HepG2 (cell line): Measurements from ENCODE around the gene PAMR1. TPM values are rescaled to one million over a fixed set of nuclear protein-coding genes. Genes with fewer than 3 reads are reported as not detected.

Experiments used
- ATAC-seq: fragments of 200-7000 bp; cut with Tn5 transposase; 3 replicates; pipeline ENCODE4 v1.9.1; 2020; ENCODE audit warnings: mild to moderate bottlenecking, moderate library complexity
- BruUV-seq: library from RNA; stranded (reverse); fragments of 400-500 nt; replicated peaks from 2 replicates; lab custom pipeline; 2021; lab: Mats Ljungman, UMichigan
- CTCF ChIA-PET: fragments of 300-600 bp; formaldehyde crosslinking; extraction: SDS; loops from one replicate; lab custom pipeline; 2021; ENCODE audit warnings: low total read pairs, inconsistent platforms, low intra/inter-chr PET ratio; lab: Yijun Ruan, JAX
- POLR2A ChIA-PET: fragments of 350-600 bp; sonication (Branson Sonifier 250); formaldehyde crosslinking; loops from one replicate; lab custom pipeline; 2020; ENCODE audit warnings: antibody characterized with exemption, inconsistent platforms; lab: Yijun Ruan, JAX
- DNase-seq: peaks from one replicate; pipeline ENCODE4 v3.0.0-alpha.2; 2015; ENCODE audit warnings: low spot score
- FAIRE-seq: peaks from 3 replicates; lab custom pipeline; 2011; peaks lifted over from hg19 to GRCh38; lab: Jason Lieb, UNC
- H2AFZ ChIP-seq: one replicate; pipeline ENCODE4 v1.6.1; 2011; ENCODE audit warnings: low read length, inconsistent platforms
- H3K27ac ChIP-seq: fragments of 300-600 bp; 3 replicates; pipeline ENCODE4 v1.8.0; 2011; ENCODE audit warnings: mixed run types, mild to moderate bottlenecking, mixed read lengths, low read length, inconsistent platforms; ENCODE audit not compliant: insufficient read depth; ENCODE audit errors: extremely low read length
- H3K27me3 ChIP-seq, 2 experiments: fragments of 200-600 bp in 1 of 2; 2 replicates in 1 of 2; 3 replicates in 1 of 2; pipeline versions ENCODE4 v1.6.0 to v1.8.0; 2011; ENCODE audit warnings: low read length in 2 of 2, mild to moderate bottlenecking in 2 of 2, moderate library complexity in 2 of 2, inconsistent platforms in 1 of 2; ENCODE audit not compliant: insufficient read depth in 2 of 2, control insufficient read depth in 1 of 2
- H3K36me3 ChIP-seq, 2 experiments: fragments of 200-600 bp in 1 of 2; replicated peaks in 1 of 2; 2 replicates in 1 of 2; 3 replicates in 1 of 2; pipeline versions ENCODE4 v1.5.1 to v1.8.0; 2011; ENCODE audit warnings: low read length in 2 of 2, inconsistent platforms in 1 of 2; ENCODE audit not compliant: insufficient read depth in 2 of 2, control insufficient read depth in 1 of 2
- H3K4me1 ChIP-seq: 2 replicates; pipeline ENCODE4 v1.5.1; 2012; ENCODE audit warnings: low read length, inconsistent platforms; ENCODE audit not compliant: insufficient read depth
- H3K4me2 ChIP-seq: 2 replicates; pipeline ENCODE4 v1.6.0; 2011; ENCODE audit warnings: low read depth, low read length, inconsistent platforms
- H3K4me3 ChIP-seq, 3 experiments: fragments of 200-600 bp in 1 of 3; sonication (generic), shearing (Covaris generic) in 1 of 3; replicated peaks in 1 of 3; 2 replicates each; pipeline ENCODE4 v1.5.1; 2011 to 2016; ENCODE audit warnings: low read length in 3 of 3, inconsistent platforms in 2 of 3, low read depth in 2 of 3, mild to moderate bottlenecking in 2 of 3, control low read depth in 1 of 3, mixed read lengths in 1 of 3; ENCODE audit not compliant: insufficient read depth in 1 of 3
- H3K79me2 ChIP-seq: one replicate; pipeline ENCODE4 v1.6.1; 2011; ENCODE audit warnings: low read length, inconsistent platforms; ENCODE audit not compliant: insufficient read depth
- H3K9ac ChIP-seq: 2 replicates; pipeline ENCODE4 v1.6.0; 2011; ENCODE audit warnings: mild to moderate bottlenecking, low read depth, low read length, inconsistent platforms; ENCODE audit not compliant: insufficient read depth
- H3K9me3 ChIP-seq: 2 replicates; pipeline ENCODE4 v1.5.1; 2012; ENCODE audit warnings: mild to moderate bottlenecking, low read length
- H4K20me1 ChIP-seq: 2 replicates; pipeline ENCODE4 v1.6.0; 2011; ENCODE audit warnings: inconsistent platforms, mild to moderate bottlenecking, low read length, moderate library complexity; ENCODE audit not compliant: insufficient read depth
- DR1 ChIP-seq: sonication (generic); formaldehyde crosslinking; IDR thresholded peaks from 2 replicates; pipeline ENCODE4 v1.8.0; 2021; ENCODE audit warnings: mild to moderate bottlenecking, missing genetic modification reagents, inconsistent platforms
- HDAC1 ChIP-seq: sonication (generic); formaldehyde crosslinking; IDR thresholded peaks from 2 replicates; pipeline ENCODE4 v1.5.1; 2020; ENCODE audit warnings: mild to moderate bottlenecking, missing genetic modification reagents
- MIER3 ChIP-seq: IDR thresholded peaks from 2 replicates; pipeline ENCODE4 v1.6.1; 2016; ENCODE audit warnings: missing compliant biosample characterization, borderline replicate concordance
- NFIC ChIP-seq: IDR thresholded peaks from 2 replicates; pipeline ENCODE4 v1.6.1; 2012; ENCODE audit warnings: mild to moderate bottlenecking, low read length, inconsistent platforms
- SALL2 ChIP-seq: sonication (generic); formaldehyde crosslinking; IDR thresholded peaks from 2 replicates; pipeline ENCODE4 v1.8.1; 2023; ENCODE audit warnings: mild to moderate bottlenecking, missing genetic modification reagents, inconsistent platforms
- SRSF1 ChIP-seq: fragments of 200-400 bp; formaldehyde crosslinking; optimal IDR thresholded peaks from 2 replicates; pipeline ENCODE3; 2017; ENCODE audit warnings: mild to moderate bottlenecking, low read depth, low read length, moderate library complexity
- STAT5B ChIP-seq: sonication (generic); formaldehyde crosslinking; IDR thresholded peaks from 2 replicates; pipeline ENCODE4 v1.4.0; 2020; ENCODE audit warnings: missing genetic modification reagents
- ZNF33A ChIP-seq: sonication (generic); formaldehyde crosslinking; IDR thresholded peaks from 2 replicates; pipeline ENCODE4 v1.5.1; 2020; ENCODE audit warnings: missing genetic modification reagents, mild to moderate bottlenecking, moderate library complexity, borderline replicate concordance
- ZNF343 ChIP-seq: sonication (generic); formaldehyde crosslinking; IDR thresholded peaks from 2 replicates; pipeline ENCODE4 v1.4.0; 2020; ENCODE audit warnings: mild to moderate bottlenecking, missing genetic modification reagents
- ZNF549 ChIP-seq: sonication (generic); formaldehyde crosslinking; IDR thresholded peaks from 2 replicates; pipeline ENCODE4 v1.5.0; 2020; ENCODE audit warnings: missing genetic modification reagents
- ZNF7 ChIP-seq: IDR thresholded peaks from 2 replicates; pipeline ENCODE4 v1.6.1; 2016; ENCODE audit warnings: missing biosample characterization, missing genetic modification reagents
- WGBS: methylation state at CpG from one replicate; pipeline ENCODE4 v1.1.6; 2017; ENCODE audit warnings: low lambda C conversion rate; 5-methylcytosine and 5-hydroxymethylcytosine counted together
- in situ Hi-C: cut with HindIII; loops from 2 replicates; pipeline ENCODE4 v1.10.0; 2017; ENCODE audit warnings: low pct_unique_long_range_greater_than_20kb; ENCODE audit not compliant: extremely low pct_ligation_motif_present
- intact Hi-C: fragments of 100-400 bp; cut with micrococcal nuclease; formaldehyde crosslinking; loops from one replicate; pipeline ENCODE4 v1.10.0; 2022; ENCODE audit not compliant: unreplicated experiment
- polyA plus RNA-seq, 8 experiments: library from polyadenylated mRNA; depleted of rRNA in 3 of 8; stranded (reverse) in 7 of 8; unstranded in 1 of 8; fragments of >200 nt; fragmentation: Illumina TruSeq in 4 of 8; extraction: Trizol in 4 of 8; gene quantifications; 2 replicates each; pipeline versions ENCODE4 v1.2.1 to v1.2.3, GENCODE V29; 2011 to 2016; ENCODE audit warnings: low read depth in 4 of 8, missing spikeins in 1 of 8, mixed read lengths in 1 of 8; ENCODE audit not compliant: insufficient read depth in 1 of 8
- total RNA-seq, 5 experiments: library from RNA; depleted of rRNA; stranded (reverse); fragments of >200 nt; fragmentation: Illumina TruSeq; extraction: Trizol; gene quantifications; 2 replicates each; pipeline ENCODE4 v1.2.3, GENCODE V29; 2016; ENCODE audit warnings: low read depth in 1 of 5
- TF ChIP-seq, protein P1 (sequence below): sonication (generic); formaldehyde crosslinking; IDR thresholded peaks from 2 replicates; pipeline ENCODE4 v1.5.1; 2020; ENCODE audit warnings: missing genetic modification reagents, mild to moderate bottlenecking, borderline replicate concordance

PAMR1 gene
- total and polyA plus RNA-seq, 2 of the 13 experiments (the other 11 are each of a cell fraction or from before 2014, with no cell fraction given) = not detected

DNA sequence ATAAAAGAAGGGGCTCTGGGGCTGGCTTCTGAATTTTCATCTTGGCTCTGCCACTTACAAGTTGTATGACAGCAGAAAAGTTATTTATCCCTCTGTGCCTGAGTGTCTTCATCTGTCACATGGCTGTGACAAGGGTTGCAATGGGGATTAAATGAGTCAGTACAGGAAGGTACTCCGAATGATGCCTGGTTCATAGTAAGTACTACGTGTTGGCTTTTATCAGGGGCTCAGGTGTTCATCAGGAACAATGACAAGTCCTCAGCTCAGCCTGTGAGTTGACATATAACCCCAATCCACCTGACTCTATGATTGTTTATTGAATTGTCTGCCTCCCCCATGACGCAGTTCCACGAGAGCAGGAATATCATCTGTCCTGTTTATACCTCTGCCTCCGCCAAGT is 45.7 kb downstream of the PAMR1 start:
- BruUV-seq = no TSS peak
- H2AFZ ChIP-seq = no peak overlapping the region
- no peaks in the 10 kb centered on the region for H3K4me1 ChIP-seq
- WGBS = 12% methylated on average over 5 of the region's 5 CpGs
- TF ChIP-seq DR1 (no peak), MIER3 (CRISPR knock-in tag) (no peak), HDAC1 (CRISPR knock-in tag) (no peak), NFIC (no peak), ZNF7 (CRISPR knock-in tag) (no peak), ZNF549 (CRISPR knock-in tag) (no peak), SALL2 (CRISPR knock-in tag) (no peak), SRSF1 (no peak), STAT5B (CRISPR knock-in tag) (no peak), ZNF33A (CRISPR knock-in tag) (no peak), ZNF343 (no peak)
- TF ChIP-seq, protein P1, sequence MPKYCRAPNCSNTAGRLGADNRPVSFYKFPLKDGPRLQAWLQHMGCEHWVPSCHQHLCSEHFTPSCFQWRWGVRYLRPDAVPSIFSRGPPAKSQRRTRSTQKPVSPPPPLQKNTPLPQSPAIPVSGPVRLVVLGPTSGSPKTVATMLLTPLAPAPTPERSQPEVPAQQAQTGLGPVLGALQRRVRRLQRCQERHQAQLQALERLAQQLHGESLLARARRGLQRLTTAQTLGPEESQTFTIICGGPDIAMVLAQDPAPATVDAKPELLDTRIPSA (CRISPR knock-in tag) = no peak
- ChIA-PET CTCF (no interaction called here), POLR2A (no interaction called here)
- no peak overlapping the region for H3K4me3 ChIP-seq
- DNase-seq = no peak
- H3K9ac ChIP-seq = no peak overlapping the region
- no peaks in the 10 kb centered on the region for H3K9me3 ChIP-seq
- ATAC-seq = no peak
- H3K27me3 ChIP-seq = peaks cover 1 to 22% of the 10 kb centered on the region in 2 experiments; a peak in 1 of 5 replicates
- in situ Hi-C loops = loop anchor here (25.0 kb wide), 1 partner anchor 783 kb away; no protein-coding TSS in a partner anchor
- no peak for FAIRE-seq
- no peak overlapping the region for H3K4me2 ChIP-seq
- intact Hi-C loops = no loop called here
- no peaks in the 10 kb centered on the region for H3K79me2 ChIP-seq
- H4K20me1 ChIP-seq = no peaks in the 10 kb centered on the region
- H3K27ac ChIP-seq = no peak overlapping the region
- no peaks in the 10 kb centered on the region for H3K36me3 ChIP-seq
